Thymus (tissue), 11 donors: ENCODE data around the gene ELL2. TPM values are rescaled to one million over a fixed set of nuclear protein-coding genes. Genes with fewer than 3 reads are reported as not detected.

ENCODE experiments used
- DNase-seq, 9 donors: peaks; one replicate each; pipeline ENCODE4 v3.0.0-alpha.2; 2013; ENCODE audit warnings: low spot score in 9 of 9, low read depth in 6 of 9, missing footprints in 1 of 9
- H3K27ac ChIP-seq, 2 donors: one replicate each; pipeline ENCODE4 v1.5.1; 2013; ENCODE audit warnings: control low read depth in 1 of 2, low read depth in 1 of 2, low read length in 1 of 2, mild to moderate bottlenecking in 1 of 2, moderate library complexity in 1 of 2
- H3K27me3 ChIP-seq, 2 donors: one replicate each; pipeline ENCODE4 v1.5.1; 2013; ENCODE audit warnings: low read length in 1 of 2; ENCODE audit not compliant: control insufficient read depth in 2 of 2, insufficient read depth in 1 of 2
- H3K36me3 ChIP-seq, 2 donors: one replicate each; pipeline ENCODE4 v1.5.1; 2013; ENCODE audit warnings: low read length in 1 of 2, mild to moderate bottlenecking in 1 of 2, moderate library complexity in 1 of 2; ENCODE audit not compliant: control insufficient read depth in 2 of 2, insufficient read depth in 2 of 2
- H3K4me1 ChIP-seq, 2 donors: one replicate each; pipeline ENCODE4 v1.5.1; 2013; ENCODE audit warnings: low read length in 2 of 2; ENCODE audit not compliant: control insufficient read depth in 2 of 2, insufficient read depth in 2 of 2
- H3K4me3 ChIP-seq, 2 donors: one replicate each; pipeline ENCODE4 v1.5.1; 2013; ENCODE audit warnings: low read length in 2 of 2, control low read depth in 1 of 2, mild to moderate bottlenecking in 1 of 2
- H3K9me3 ChIP-seq, 2 donors: one replicate each; pipeline ENCODE4 v1.5.1; 2013; ENCODE audit warnings: low read length in 1 of 2, mild to moderate bottlenecking in 1 of 2; ENCODE audit not compliant: control insufficient read depth in 2 of 2, insufficient read depth in 1 of 2
- WGBS: extraction: QIAGEN DNeasy Blood & Tissue Kit; methylation state at CpG from one replicate; pipeline ENCODE4 v1.1.7; 2013; 5-methylcytosine and 5-hydroxymethylcytosine counted together
- polyA plus RNA-seq: library from polyadenylated mRNA; stranded (reverse); fragments of 200-250 nt; gene quantifications from one replicate; pipeline ENCODE4 v1.2.3, GENCODE V29; 2013
- total RNA-seq: library from RNA; stranded (reverse); fragments of 120-200 nt; gene quantifications from one replicate; pipeline ENCODE4 v1.2.4, GENCODE V29; 2013
- donor health status: healthy.

The ELL2 gene
- total and polyA plus RNA-seq, 2 donors: 9.3 to 22.5 TPM

- WGBS: 59% methylated on average over 26 of the region's 26 CpGs
- Histone ChIP-seq H3K9me3 (no peaks in the 10 kb centered on the region), H3K4me1 (peaks cover 6 to 36% of the 10 kb centered on the region in 2 donors), H3K27ac (peak overlapping the region; percentile 15 to 39), H3K4me3 (peak overlapping the region; percentile 61 to 66), H3K36me3 (no peaks in the 10 kb centered on the region), H3K27me3 (peaks cover 11 to 17% of the 10 kb centered on the region in 2 donors)
- peak in 6 of 9 donors; percentile 13 to 59 (median 28) for DNase-seq
These were observed 1.6 kb downstream of the ELL2 start for GRCh38 chr5:95959888-95960666.

- H3K4me3 ChIP-seq: peak overlapping the region; percentile 61 to 66
- peaks cover 6 to 36% of the 10 kb centered on the region in 2 donors for H3K4me1 ChIP-seq
- H3K36me3 ChIP-seq: no peaks in the 10 kb centered on the region
- H3K27ac ChIP-seq: peak overlapping the region in 1 of 2 donors; percentile 39
- WGBS: 87% methylated on average over 9 of the region's 9 CpGs
- peaks cover 11 to 17% of the 10 kb centered on the region in 2 donors for H3K27me3 ChIP-seq
- DNase-seq: peak in 8 of 9 donors; percentile 36 to 79 (median 49)
- no peaks in the 10 kb centered on the region for H3K9me3 ChIP-seq
These were observed 2.4 kb downstream of the ELL2 start for GRCh38 chr5:95959051-95959887.

GRCh38 chr5:95958310-95959014 lies 3.2 kb downstream of the ELL2 start:
- 93% methylated on average over 3 of the region's 3 CpGs for WGBS
- Histone ChIP-seq H3K4me3 (no peak overlapping the region), H3K27ac (no peak overlapping the region), H3K9me3 (no peaks in the 10 kb centered on the region), H3K27me3 (peaks cover 11 to 17% of the 10 kb centered on the region in 2 donors), H3K4me1 (peaks cover 6 to 36% of the 10 kb centered on the region in 2 donors), H3K36me3 (no peaks in the 10 kb centered on the region)
- DNase-seq: no peak

GRCh38 chr5:95957561-95958203 lies 4.0 kb downstream of the ELL2 start:
- Histone ChIP-seq H3K36me3 (no peaks in the 10 kb centered on the region), H3K4me3 (no peak overlapping the region), H3K27ac (no peak overlapping the region), H3K4me1 (peaks cover 6 to 36% of the 10 kb centered on the region in 2 donors), H3K27me3 (peaks cover 11 to 17% of the 10 kb centered on the region in 2 donors), H3K9me3 (no peaks in the 10 kb centered on the region)
- 97% methylated on average over 3 of the region's 3 CpGs for WGBS
- no peak for DNase-seq

GRCh38 chr5:95956900-95957293 lies 4.8 kb downstream of the ELL2 start:
- Histone ChIP-seq H3K9me3 (no peaks in the 10 kb centered on the region), H3K4me3 (no peak overlapping the region), H3K27ac (no peak overlapping the region), H3K4me1 (peaks cover 6 to 28% of the 10 kb centered on the region in 2 donors), H3K36me3 (no peaks in the 10 kb centered on the region), H3K27me3 (peaks cover 7 to 11% of the 10 kb centered on the region in 2 donors)
- no peak for DNase-seq

GRCh38 chr5:95956021-95956899 lies 5.4 kb downstream of the ELL2 start:
- WGBS: 91% methylated on average over 2 of the region's 2 CpGs
- Histone ChIP-seq H3K27me3 (peaks cover 7 to 11% of the 10 kb centered on the region in 2 donors), H3K4me1 (peaks cover 4 to 26% of the 10 kb centered on the region in 2 donors), H3K9me3 (no peaks in the 10 kb centered on the region), H3K27ac (no peak overlapping the region), H3K4me3 (no peak overlapping the region), H3K36me3 (no peaks in the 10 kb centered on the region)
- DNase-seq: no peak

- no peak for DNase-seq
- 95% methylated on average over 3 of the region's 3 CpGs for WGBS
- Histone ChIP-seq H3K9me3 (no peaks in the 10 kb centered on the region), H3K4me3 (no peak overlapping the region), H3K27me3 (no peaks in the 10 kb centered on the region), H3K36me3 (no peaks in the 10 kb centered on the region), H3K4me1 (peaks cover 0 to 16% of the 10 kb centered on the region in 2 donors), H3K27ac (no peak overlapping the region)
These were observed 6.9 kb downstream of the ELL2 start for GRCh38 chr5:95954716-95955115.
